Endothelial cell of umbilical vein (primary cell): ENCODE results near the gene HSPA12A.

Experiments
- EZH2 ChIP-seq: IDR thresholded peaks from 2 replicates; pipeline ENCODE4 v1.6.1; 2012; ENCODE audit warnings: borderline replicate concordance, low read depth, mild to moderate bottlenecking, moderate library complexity, low read length, inconsistent platforms; ENCODE audit not compliant: severe bottlenecking
- POLR2A ChIP-seq: IDR thresholded peaks from 2 replicates; pipeline ENCODE4 v1.6.1; 2012; ENCODE audit warnings: low read depth, mild to moderate bottlenecking, control low read depth, low read length
- TF ChIP-seq, protein P1 (sequence below), 2 donors: IDR thresholded peaks; 1 replicate in 1 of 2; 2 replicates in 1 of 2; pipeline ENCODE4 v1.5.1; 2011; ENCODE audit warnings: low read length in 2 of 2, mild to moderate bottlenecking in 2 of 2, moderate library complexity in 2 of 2, control low read depth in 1 of 2, inconsistent platforms in 1 of 2, low read depth in 1 of 2; ENCODE audit not compliant: insufficient read depth in 1 of 2; ENCODE audit errors: extremely low read depth in 1 of 2
- TF ChIP-seq, protein P2 (sequence below): IDR thresholded peaks from 2 replicates; pipeline ENCODE4 v1.6.1; 2011; ENCODE audit not compliant: insufficient read depth, insufficient read length

DNA sequence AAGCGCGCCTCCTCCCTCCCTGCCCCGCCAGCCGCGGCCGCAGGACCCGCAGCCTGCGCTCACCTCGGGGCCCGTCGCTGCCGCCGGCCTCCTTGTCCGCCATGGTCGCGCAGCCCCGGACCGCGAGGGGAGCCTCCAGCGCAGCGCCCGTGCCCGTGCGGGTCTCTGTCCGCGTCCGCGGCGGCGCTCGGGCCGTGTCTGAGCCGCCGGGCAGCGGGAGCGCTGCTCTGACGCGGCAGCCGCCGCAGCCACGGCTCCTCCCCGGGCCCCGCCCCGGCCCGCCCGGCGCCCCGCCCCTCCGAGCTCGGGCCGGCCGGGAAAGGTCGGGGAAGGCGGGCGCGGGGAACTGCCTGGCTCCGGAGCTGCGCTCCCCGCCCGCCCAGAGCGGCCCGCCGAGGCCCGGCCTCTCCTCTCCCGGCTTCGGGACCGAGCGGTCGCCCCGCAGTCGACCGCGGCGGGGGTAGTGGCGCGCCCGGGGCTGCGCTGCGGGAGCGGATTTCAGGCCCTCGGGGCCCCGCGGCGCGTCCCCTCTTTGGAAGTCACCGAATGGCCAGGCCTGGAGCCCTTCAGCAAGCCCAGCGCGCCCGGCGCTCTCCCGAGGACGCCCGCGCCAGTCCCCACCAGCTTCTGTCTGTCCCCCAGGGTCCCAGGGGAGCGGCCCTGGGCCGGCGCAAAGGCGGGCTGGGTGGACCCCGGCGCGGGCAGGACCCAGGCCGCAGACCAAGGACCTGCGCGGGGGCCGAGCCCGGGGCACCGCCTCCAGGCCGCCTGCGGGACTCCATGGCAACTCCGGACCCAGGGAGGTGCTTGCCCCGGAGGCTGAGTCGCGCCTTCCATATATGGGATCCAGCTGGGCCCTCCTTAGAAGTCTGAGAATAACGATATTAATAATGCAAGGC, at the start of gene HSPA12A:
- TF ChIP-seq, protein P1, sequence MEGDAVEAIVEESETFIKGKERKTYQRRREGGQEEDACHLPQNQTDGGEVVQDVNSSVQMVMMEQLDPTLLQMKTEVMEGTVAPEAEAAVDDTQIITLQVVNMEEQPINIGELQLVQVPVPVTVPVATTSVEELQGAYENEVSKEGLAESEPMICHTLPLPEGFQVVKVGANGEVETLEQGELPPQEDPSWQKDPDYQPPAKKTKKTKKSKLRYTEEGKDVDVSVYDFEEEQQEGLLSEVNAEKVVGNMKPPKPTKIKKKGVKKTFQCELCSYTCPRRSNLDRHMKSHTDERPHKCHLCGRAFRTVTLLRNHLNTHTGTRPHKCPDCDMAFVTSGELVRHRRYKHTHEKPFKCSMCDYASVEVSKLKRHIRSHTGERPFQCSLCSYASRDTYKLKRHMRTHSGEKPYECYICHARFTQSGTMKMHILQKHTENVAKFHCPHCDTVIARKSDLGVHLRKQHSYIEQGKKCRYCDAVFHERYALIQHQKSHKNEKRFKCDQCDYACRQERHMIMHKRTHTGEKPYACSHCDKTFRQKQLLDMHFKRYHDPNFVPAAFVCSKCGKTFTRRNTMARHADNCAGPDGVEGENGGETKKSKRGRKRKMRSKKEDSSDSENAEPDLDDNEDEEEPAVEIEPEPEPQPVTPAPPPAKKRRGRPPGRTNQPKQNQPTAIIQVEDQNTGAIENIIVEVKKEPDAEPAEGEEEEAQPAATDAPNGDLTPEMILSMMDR (IDR thresholded peaks at IDR 0.05; ENCODE audit: extremely low read depth in 1 of 2, insufficient read depth in 1 of 2, low read depth in 1 of 2, low read length in 2 of 2): no peak
- TF ChIP-seq, protein P2, sequence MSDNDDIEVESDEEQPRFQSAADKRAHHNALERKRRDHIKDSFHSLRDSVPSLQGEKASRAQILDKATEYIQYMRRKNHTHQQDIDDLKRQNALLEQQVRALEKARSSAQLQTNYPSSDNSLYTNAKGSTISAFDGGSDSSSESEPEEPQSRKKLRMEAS: no peak
- no peak for TF ChIP-seq POLR2A
- no peak for TF ChIP-seq EZH2
